Mesothelial cell of epicardium (in vitro differentiated cells): ENCODE results near the gene SOX10. TPM values are rescaled to one million over a fixed set of nuclear protein-coding genes. Genes with fewer than 3 reads are reported as not detected.
"Not testable (repeated sequence)": the region's sequence is repeated elsewhere in the genome, so short reads cannot be mapped to it uniquely, and the experiment has no call there.

ENCODE experiments used
- DNase-seq, 2 experiments: peaks; one replicate each; pipeline ENCODE4 v3.0.0; 2021; ENCODE audit warnings: low spot score in 2 of 2; ENCODE audit not compliant: unreplicated experiment in 2 of 2
- H3K27ac Mint-ChIP-seq: 2 replicates; pipeline ENCODE4 v1.8.0; 2021; ENCODE audit warnings: mixed read lengths
- H3K27me3 Mint-ChIP-seq: 2 replicates; pipeline ENCODE4 v1.8.0; 2021; ENCODE audit warnings: low read depth, mixed read lengths
- H3K36me3 Mint-ChIP-seq: 2 replicates; pipeline ENCODE4 v1.8.0; 2021; ENCODE audit warnings: mixed read lengths
- H3K4me1 Mint-ChIP-seq: 2 replicates; pipeline ENCODE4 v1.8.0; 2021; ENCODE audit warnings: mixed read lengths
- H3K4me3 Mint-ChIP-seq: 2 replicates; pipeline ENCODE4 v1.8.0; 2021; ENCODE audit warnings: mild to moderate bottlenecking, moderate library complexity, mixed read lengths
- H3K9me3 Mint-ChIP-seq: 2 replicates; pipeline ENCODE4 v1.8.0; 2021; ENCODE audit warnings: mixed read lengths
- CTCF ChIP-seq: fragments of 200-600 bp; sonication (generic); IDR thresholded peaks from one replicate; pipeline ENCODE4 v1.5.0; 2021; ENCODE audit warnings: antibody characterized with exemption; ENCODE audit not compliant: unreplicated experiment
- total RNA-seq: library from RNA; stranded (reverse); gene quantifications from 3 replicates; pipeline ENCODE4 v1.2.1, GENCODE V29; 2021

SOX10 gene
- total RNA-seq, 1 donor from 2014 or later: 0.09 TPM

- peaks cover 9% of the 10 kb centered on the region for H3K36me3 Mint-ChIP-seq
- H3K27ac Mint-ChIP-seq: no peak overlapping the region
- TF ChIP-seq CTCF: no peak
- H3K27me3 Mint-ChIP-seq: peaks cover 50% of the 10 kb centered on the region
- no peak for DNase-seq
- H3K4me1 Mint-ChIP-seq: peaks cover 3% of the 10 kb centered on the region
- H3K9me3 Mint-ChIP-seq: no peaks in the 10 kb centered on the region
- no peak overlapping the region for H3K4me3 Mint-ChIP-seq
Observed at GRCh38 chr22:37981282-37982011, 2.9 kb downstream of the SOX10 start.

GRCh38 chr22:37979782-37980181 is 4.6 kb downstream of the SOX10 start:
- DNase-seq: no peak
- Mint-ChIP-seq H3K27me3 (peaks cover 42% of the 10 kb centered on the region), H3K4me3 (no peak overlapping the region), H3K9me3 (no peaks in the 10 kb centered on the region), H3K36me3 (peaks cover 11% of the 10 kb centered on the region), H3K27ac (no peak overlapping the region), H3K4me1 (peaks cover 3% of the 10 kb centered on the region)
- TF ChIP-seq CTCF: no peak

GRCh38 chr22:37976547-37976946 is 7.8 kb downstream of the SOX10 start:
- H3K4me1 Mint-ChIP-seq: peaks cover 7% of the 10 kb centered on the region
- H3K36me3 Mint-ChIP-seq: peaks cover 3% of the 10 kb centered on the region
- H3K27me3 Mint-ChIP-seq: peaks cover 13% of the 10 kb centered on the region
- DNase-seq: no peak
- no peak for TF ChIP-seq CTCF
- H3K27ac Mint-ChIP-seq: no peak overlapping the region
- H3K4me3 Mint-ChIP-seq: no peak overlapping the region
- H3K9me3 Mint-ChIP-seq: no peaks in the 10 kb centered on the region

GRCh38 chr22:37976022-37976421 is 8.3 kb downstream of the SOX10 start:
- not testable (repeated sequence) for H3K9me3 Mint-ChIP-seq, H3K36me3 Mint-ChIP-seq, DNase-seq, H3K27me3 Mint-ChIP-seq, H3K4me3 Mint-ChIP-seq, H3K27ac Mint-ChIP-seq
- H3K4me1 Mint-ChIP-seq: peaks cover 11% of the 10 kb centered on the region

- Mint-ChIP-seq H3K27ac (no peak overlapping the region), H3K36me3 (peaks cover 3% of the 10 kb centered on the region), H3K27me3 (peaks cover under 1% of the 10 kb centered on the region), H3K4me3 (no peak overlapping the region), H3K4me1 (peaks cover 11% of the 10 kb centered on the region), H3K9me3 (no peaks in the 10 kb centered on the region)
- no peak for DNase-seq
- no peak for TF ChIP-seq CTCF
Observed at GRCh38 chr22:37975153-37975552, 9.2 kb downstream of the SOX10 start.

- Mint-ChIP-seq H3K27ac (no peak overlapping the region), H3K4me3 (no peak overlapping the region), H3K27me3 (no peaks in the 10 kb centered on the region), H3K4me1 (peaks cover 11% of the 10 kb centered on the region), H3K9me3 (no peaks in the 10 kb centered on the region), H3K36me3 (peaks cover 11% of the 10 kb centered on the region)
- TF ChIP-seq CTCF: no peak
- no peak for DNase-seq
Observed at GRCh38 chr22:37973271-37974170, 10.8 kb downstream of the SOX10 start.
